AG08396 (cell line): ENCODE results near the gene ADGRG3.

Experiments
- DNase-seq: peaks from one replicate; pipeline ENCODE4 v3.0.0; 2012; ENCODE audit warnings: low spot score, mixed read lengths

Gene ADGRG3

DNA sequence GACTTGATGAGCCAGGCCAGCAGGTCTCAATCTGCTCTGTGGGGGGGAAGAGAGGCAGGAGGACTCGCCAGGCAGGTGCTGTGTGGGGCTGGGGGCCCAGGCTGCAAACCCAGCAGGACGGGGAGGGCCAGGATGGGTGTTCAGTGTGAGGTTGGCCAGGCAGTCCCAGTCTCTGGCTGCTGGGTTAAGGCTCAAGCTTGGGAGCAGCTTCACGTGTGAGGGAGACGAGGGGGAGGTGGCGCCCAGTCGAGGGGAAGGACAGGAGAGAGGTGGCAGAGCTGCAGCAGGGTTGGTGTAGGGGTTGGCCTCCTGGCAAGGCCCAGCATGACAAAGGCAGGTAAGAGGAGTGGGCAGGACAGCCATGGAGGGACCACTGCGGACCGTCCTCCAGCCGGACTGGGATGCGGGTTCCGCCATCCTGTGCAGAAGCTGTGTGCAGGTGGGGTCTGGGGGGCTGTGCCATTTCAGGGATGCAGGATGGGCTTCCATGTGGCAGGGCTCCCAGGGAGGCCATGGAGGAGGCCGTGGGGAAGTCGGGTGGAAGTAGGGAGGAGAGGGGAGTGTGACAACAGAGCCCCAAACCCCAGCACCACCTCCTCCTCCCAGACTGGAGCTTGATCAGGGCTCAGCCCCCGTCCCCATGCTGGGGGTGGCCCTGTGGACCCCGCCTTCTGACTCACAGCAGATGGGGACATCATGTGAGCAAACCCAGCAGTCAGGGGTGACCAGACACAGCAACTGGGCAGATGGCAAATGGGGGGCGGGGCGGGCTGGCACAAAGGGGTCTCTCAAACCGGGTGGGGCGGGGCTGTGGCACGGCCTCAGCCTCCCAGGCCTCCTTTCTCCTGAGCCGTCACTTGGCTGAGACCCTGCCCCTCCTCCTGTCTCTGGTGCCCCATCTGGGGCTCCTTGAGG lies 36.9 kb upstream of the ADGRG3 start:
- no peak for DNase-seq

DNA sequence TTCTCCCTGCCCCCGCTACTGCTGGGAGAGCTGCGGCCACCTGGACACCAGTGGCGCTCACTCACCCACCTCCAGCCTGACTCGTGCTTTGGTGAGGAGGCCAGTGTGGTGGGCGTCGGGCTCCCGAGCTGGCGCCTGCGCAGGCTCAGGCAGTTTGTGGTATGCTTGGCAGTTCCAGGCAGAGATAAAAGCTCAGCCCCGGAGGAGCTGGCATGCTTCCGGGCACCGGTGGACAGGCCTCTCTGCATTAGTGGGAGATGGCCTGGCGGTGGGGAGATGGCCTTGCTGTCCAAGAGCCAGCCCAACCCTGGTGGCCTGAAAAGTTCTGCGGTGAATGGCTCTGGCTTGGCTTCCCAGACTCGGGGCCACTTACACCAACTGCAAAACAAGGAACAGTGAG lies 35.5 kb upstream of the ADGRG3 start:
- DNase-seq: no peak

DNA sequence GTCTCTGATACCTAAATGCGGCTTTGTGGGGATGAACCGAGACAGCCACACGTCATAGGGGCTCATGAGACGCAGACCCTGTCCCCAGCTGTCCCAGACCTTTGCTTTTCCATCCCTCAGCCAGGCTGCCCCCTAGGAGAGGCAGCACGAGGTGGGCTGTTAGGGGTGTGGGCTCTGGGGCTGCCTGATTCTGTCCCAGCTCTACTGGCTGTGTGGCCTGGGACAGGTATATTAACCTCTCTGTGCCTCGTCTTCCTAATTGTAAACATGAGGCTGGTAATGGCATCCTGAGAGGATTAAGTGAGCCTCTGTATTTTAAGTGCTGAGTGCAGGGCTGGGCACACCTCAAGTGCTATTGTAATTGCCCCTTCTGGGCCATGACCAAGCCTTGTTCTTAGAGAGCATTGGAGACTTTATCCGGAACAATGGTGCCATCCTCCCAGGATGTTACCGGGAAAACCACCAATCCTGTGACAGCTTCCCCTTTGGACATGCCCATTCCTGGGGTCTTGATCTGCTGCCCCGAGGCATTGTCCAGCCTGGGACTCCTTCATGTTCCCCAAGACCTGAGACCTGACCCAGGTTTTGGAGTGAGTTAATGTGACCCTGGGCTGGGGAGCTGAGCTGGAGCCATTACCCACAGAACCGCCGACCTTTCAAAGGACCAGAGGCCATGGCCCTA lies 34.6 kb upstream of the ADGRG3 start:
- no peak for DNase-seq

DNA sequence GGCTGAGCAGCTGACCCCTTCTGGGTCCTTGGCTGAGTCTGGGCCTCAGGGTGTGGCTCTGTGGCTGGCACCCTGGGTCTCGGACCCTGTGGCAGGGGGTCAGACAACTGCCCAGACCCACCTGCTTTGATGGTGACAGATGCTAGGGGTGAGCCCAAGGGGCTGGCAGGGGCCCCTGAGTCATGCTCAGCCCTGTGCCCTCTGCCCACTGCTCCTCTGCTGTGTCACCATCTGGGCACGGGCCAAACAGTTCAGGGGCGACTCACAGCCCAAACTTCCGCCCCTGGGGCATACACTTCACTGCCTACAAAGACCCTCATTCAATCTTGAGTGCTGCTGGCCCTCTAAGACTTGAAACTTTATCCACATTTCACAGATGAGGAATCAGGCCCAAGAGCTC lies 33.9 kb upstream of the ADGRG3 start:
- peak; percentile 48 for DNase-seq

DNA sequence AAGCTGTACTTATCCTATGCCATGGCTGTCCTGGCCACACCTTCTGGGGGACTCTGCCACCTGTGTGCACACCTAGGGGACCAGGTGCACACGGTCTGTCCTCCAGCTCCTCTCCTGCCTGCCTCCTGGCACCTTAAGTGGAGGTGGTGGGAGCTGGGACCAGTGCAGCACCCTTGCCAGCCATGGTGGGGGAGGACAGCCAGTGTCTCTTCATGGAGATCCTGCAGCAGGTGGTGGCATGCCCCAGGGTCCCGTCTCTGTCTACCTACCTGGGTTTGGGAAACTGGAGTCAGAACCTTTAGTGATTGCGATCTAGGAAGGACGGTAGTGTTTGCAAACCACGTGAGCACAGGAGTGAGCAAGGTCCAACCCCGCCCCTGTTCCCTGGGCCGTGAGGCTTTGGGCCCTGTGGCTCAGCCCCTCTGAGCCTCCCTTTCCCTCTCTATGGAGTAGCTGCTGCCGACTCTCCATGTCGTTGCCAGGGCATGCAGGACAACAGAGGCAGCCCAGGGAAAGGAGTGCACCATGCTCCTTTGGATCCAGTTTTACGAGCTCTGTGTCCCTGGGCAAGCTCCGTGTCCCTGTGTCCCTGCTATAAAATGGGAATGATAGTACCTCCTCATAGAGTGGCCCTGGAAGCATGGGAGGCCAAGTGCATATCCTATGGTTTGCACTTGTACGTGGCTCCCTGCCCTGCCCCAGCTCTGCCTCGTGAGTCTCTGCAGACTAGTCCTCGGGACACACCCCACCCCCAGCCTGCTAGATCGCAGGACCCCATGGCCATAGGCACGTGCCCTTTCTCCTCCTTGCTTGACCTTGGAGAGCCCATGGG lies 32.6 kb upstream of the ADGRG3 start:
- no peak for DNase-seq

DNA sequence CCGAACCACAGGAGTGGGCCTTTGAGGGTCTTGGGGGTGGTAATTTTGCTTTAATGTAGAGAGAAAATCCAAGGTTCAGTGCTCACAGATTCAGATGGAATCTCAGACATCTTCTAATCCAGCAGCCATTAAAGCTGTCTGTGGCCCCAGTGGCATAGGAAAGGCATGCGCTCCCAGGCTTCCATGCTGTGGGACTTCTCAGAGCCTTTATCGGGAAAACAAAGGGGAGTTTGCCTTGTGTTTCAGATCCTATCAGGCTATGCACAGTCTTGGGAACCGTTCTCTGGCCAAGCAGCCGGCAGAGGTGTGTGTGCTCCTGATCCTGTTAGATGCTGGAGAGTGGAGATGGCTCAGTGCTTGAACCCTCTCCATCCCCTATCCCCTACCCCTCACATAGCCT lies 31.9 kb upstream of the ADGRG3 start:
- no peak for DNase-seq

DNA sequence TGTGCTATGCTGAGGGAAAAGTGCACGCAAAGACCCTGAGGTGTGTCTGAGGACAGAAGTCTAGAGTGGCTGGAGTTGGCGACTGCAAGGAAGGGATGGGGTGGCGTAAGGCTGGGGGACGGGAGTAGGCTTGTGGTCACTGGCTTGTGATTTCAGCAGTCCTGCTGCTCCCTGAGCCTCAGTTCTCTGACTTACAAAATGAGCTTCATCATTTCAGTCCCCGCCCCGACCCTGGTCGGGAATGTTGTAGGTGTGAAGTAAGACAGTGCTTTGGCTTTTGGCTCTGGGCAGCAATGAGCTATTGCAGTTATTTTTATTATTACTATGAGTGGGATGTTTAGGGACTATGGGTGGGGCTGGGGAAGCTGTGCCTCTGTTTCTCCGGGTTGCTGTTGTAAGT lies 31.1 kb upstream of the ADGRG3 start:
- DNase-seq: no peak

DNA sequence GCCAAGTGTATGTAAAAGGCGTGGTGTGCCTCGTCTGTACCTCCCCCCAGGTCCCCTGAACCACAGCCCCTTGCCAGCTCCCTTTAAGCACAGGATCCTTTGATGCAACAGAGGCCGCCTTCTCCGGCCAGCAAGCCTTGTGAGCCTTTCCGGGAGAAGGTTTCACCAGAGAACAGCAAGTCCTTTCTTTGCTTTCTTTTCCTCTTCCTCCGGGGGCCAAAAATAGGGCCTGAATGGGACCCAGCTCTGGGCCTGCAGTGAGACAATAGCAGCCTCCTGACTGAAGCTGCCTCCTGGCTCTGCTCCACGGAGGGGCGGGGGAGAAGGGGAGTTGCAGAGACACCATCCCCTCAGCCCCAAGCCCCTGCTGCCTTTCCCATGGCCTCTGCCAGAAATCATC lies 30.7 kb upstream of the ADGRG3 start:
- no peak for DNase-seq

DNA sequence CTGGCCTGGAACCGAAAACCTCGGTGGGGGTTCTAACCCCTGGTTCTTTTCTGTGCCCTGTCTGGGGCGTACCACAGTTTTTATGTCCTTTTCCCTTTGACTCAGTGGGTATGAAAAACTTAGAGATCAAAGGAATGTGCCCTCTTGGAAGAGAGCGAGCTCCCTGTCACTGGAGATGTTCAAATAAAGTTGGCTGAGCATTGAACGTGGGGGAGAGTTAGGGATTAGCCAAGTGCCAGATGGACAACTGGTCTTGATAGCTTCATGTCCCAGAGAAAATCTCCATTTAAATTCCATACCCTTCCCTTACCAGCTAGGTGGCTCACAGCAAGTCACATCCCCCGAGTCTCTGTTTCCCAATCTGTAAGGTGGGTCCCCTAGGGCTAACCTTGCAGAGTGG lies 30.1 kb upstream of the ADGRG3 start:
- no peak for DNase-seq

DNA sequence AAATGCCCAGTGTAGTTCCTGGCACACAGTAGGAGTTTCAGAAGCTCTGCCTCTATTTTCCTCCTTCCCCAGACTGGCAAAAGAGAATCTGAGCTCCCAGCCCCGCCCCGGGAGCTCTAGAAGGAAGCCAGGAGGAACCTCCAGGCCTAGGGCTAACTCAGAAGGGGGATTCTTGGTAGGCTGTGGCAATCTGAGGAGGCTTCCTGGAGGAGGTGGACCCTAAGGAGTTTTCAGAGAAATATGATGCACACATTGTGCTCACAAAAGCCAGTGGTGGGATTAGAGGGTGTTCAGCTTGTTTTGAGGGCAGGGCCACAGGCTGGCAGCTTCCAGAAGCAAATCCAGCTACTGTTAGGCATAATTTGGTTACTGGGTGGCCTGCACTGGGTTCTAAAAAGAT lies 29.7 kb upstream of the ADGRG3 start:
- DNase-seq: no peak

DNA sequence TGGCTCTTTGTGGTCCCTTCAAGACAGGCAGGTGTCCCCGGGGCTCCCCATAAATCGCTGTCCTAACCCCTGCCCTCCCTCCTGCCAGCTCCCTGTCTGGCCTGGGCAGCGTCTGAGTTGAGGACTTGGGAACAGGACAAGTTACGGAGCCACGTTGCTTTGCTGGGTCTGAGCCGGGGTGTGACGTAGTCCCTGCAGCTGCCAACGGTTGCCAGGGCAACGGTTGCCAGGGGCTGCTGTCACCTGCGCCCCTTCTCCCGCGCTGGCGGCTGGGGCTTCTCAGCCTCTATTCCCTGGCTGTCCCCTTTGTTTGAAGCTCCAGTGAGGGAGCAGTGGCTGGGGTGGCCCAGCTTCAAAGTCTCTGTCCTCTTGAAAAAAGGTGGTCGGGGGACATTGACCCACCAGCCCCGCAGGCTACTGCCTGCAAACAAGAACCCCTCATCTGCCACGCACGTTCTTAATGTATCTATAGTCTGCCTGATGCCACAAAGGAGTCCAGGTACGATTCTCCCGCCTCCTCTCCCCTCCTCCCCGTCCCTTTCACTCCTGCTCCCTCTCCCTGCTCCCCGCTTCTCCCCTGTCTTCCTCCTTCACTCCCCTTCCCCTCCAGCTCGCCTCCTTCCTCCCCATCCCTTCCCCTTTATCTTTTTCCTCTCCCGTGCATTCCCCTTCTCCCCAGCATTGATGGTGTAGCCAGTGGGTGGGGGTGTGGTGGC lies 28.8 kb upstream of the ADGRG3 start:
- DNase-seq: no peak

DNA sequence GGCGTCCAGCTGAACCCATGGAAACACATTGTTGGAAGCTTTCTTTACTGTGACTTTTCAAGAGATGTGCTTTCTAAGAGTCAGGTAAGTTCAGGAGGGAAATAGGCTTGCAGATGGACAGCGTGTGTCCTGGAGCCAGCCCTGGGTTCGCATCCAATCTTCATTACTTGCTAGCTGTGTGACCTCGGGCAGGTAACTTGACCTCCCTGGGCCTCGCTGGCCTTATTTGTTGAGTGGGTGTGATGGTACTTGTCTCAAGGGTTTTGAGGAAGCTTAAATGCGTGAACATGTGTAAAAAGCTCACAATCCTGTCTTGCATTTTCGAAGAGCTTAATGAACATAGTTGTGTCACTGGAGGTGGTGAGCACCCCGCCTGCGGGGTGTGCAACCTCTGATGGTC lies 27.9 kb upstream of the ADGRG3 start:
- no peak for DNase-seq

DNA sequence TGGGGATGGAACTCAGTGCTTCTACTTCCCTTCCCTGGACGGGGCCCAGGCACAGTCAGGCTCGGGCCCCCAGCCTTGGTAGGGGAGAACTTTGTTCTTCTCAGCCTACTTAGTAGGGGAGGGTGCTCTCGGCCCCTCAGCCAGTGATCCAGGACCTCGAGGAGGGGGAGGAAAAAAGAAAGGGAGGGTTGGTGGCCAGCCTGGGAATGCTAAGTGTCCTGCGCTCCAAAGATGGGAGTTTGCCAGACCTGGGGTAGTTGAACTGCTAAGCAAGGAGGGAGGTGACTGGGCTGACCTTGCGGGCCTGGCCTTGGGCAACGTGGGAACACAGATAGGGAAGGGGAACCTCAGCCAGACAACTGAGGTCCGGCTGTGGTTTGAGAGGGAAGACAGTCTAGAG lies 27.5 kb upstream of the ADGRG3 start:
- no peak for DNase-seq

DNA sequence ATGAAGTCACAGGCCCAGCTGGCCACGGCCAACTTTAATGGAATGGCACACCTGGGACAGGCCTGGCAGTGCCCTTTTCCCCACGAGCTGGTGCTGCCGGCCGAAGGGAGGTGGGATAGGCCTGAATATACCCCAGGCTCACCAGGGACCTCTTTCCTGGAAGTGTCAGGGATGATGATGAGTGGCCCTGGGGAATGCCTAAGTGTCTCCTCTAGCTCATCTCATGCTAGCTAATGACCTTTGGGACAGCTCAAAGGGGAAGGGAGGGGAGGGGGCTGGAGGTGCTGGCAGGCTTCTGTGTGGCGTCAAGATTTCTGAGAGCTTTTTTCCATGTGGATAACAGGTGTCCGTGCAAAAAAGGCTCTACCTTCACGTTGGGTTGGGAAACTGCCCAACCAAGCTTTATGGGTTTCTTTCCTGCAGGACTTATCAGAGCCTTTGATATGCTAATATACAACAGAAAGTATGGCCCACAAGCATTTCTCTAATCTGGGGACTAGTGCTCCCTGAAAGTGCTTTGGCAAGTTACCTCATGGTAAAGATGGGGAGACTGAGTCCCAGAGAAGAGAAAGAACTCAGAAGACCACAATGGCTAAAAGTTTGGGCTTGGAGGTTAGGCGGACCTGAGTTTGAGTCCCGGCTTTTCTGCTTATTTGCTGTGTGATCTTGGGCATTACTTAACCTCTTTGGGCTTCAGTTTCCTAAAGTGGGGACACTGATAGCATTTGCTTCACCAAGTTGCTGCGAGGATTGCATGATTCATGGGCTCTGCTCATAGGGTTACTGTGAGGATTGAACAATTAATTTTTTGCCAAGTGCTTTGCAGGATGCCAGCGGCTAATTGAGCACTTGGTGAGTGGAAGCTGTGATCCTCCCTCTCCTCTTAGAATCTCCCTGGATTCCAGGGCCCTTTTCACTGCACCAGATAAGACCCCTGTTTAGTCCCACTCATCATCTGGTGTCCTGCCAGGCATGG lies 25.7 kb upstream of the ADGRG3 start:
- no peak for DNase-seq

DNA sequence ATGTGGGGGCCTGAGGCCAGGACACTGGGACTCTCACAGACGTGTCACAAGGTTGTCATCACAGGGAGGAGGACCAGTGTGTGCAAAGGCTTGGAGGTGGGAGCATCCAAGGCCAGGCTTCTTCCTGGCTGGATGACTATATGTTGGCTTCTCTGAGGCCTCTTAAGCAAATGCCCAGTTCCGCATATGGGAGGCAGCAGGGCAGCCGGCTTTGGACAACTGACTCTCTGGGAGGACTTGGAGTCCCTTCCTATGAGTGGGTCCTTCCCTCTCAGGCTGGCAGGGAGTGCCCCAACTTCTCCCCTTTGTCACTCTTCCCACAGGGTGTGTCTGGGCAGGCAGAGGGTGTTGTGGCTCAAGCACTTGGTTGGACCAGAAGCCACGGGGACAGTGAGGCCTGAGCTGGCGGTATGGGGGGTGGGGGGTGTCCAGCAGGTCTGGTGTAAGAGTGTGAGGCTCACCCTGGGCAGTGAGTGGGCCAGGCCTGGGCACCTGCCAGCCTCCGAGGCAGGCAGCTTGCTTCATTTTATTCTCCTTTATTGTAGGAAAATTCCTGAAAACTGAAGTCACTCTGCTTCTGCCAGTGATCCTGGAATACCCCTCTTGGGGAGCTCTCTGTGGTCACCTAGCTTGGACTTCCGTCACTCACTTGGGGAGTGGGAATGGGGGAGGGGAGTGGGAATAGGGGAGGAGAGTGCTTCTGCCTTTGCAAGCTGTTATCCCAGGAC lies 24.8 kb upstream of the ADGRG3 start:
- peak; percentile 36 for DNase-seq

DNA sequence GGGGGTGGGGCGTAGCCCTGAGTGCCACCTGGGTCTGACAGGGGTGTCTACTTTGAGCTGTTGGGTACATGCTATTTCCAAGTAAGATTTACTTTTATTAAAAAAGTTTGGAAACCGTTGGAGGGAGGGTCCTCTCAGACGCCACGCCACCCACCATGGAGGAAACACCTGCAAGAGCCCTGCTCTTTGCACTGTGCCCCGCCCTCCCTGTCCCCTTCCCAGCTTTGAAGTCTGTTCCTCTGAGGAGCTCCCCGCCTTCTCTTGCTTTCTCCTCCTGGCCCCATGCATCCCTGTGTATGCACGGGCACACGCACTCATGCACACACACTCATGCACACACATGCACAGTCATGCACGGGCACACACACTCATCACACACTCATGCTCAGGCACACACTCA lies 24.2 kb upstream of the ADGRG3 start:
- DNase-seq: no peak

DNA sequence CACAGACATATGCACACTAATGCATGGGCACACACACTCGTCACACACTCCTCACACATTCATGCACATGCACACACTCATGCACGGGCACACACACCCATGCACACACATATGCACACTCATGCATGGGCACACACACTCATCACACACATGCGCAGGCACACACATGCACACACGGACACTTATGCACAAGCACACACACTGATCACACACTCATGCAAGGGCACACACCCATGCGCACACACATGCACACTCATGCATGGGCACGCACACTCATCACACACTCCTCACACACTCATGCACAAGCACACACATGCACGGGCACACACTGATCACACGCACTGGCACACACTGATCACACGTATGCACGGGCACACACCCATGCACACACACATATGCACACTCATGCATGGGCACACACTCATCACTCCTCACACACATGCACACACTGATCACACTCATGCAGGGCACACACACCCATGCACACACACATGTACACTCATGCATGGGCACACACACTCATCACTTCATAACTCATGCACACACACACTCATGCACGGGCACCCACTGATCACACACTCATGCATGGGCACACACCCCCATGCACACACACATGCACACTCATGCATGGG lies 23.6 kb upstream of the ADGRG3 start:
- no peak for DNase-seq

DNA sequence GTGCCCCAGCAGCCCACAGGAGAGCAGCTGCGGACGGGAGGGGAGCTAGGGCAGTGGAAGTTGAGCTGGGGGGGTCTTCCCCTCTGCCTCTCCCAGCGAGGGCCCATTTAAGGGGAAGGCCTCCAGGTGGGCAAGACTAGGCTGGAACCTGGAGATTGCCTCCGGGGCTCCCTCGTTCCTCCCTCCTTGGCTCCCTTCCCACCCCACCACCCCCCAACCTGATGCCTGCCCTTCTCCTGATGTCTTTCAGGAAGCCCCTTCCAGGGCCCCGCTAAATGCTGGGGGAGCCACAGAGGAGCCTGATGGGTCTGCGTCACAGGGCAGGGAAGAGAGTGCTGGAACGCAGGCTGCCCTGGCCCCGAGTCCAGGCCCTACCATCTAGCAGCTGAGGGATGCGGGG lies 22.9 kb upstream of the ADGRG3 start:
- DNase-seq: no peak

DNA sequence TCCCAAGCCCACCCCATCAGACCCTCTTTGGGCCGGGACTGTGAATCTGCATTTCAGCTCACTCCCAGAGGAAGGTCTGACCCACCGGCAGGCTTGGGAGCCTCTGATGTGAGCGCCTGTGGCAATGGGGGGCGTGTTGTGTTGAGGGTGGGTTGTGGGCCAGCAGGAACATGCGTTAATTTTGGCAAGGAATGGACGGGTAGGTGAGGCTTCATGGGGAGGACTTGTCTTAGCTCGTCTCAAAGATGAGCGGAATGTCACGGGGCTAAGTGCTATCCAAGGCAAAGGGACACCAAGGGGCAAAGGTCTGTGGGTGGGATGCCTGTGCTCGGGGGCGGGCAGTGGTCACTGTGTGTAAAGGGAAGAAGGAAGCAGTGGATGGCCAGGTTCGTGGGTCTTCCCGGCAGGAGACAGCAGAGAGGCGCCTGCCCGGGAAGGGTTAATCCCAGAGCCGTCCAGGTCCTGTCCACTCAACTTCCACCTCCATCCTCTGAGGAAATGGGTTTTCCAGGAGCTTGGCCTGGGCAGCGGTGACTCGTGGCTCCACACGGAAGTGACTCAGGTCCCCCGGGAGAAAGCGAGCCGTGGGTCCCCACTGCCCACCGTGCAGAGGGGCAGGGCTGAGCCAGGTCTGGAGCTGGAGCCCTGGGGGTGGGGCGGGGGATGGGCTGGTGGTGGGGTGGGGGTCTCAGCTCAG lies 22.3 kb upstream of the ADGRG3 start:
- peak; percentile 39 for DNase-seq
